Calu3 (cell line): ENCODE measurements around the gene SAMD1. TPM values are rescaled to one million over a fixed set of nuclear protein-coding genes. Genes with fewer than 3 reads are reported as not detected.

ENCODE experiments used
- BruUV-seq: library from RNA; stranded (reverse); fragments of 400-500 nt; replicated peaks from 2 replicates; lab custom pipeline; 2021; lab: Mats Ljungman, UMichigan
- CTCF ChIA-PET: fragments of 300-600 bp; sonication (Branson Sonifier 250); formaldehyde crosslinking; loops from one replicate; lab custom pipeline; 2022; ENCODE audit warnings: antibody characterized with exemption; lab: Charles Lee
- DNase-seq: peaks from one replicate; pipeline ENCODE4 v3.0.0; 2022
- H3K27ac Mint-ChIP-seq: one replicate; pipeline ENCODE4 v1.8.0; 2022; ENCODE audit warnings: mixed read lengths; ENCODE audit not compliant: unreplicated experiment
- H3K27me3 Mint-ChIP-seq: one replicate; pipeline ENCODE4 v1.8.0; 2022; ENCODE audit warnings: mixed read lengths; ENCODE audit not compliant: unreplicated experiment
- H3K36me3 Mint-ChIP-seq: one replicate; pipeline ENCODE4 v1.8.0; 2022; ENCODE audit warnings: mild to moderate bottlenecking, moderate library complexity, mixed read lengths; ENCODE audit not compliant: insufficient read depth, unreplicated experiment
- H3K4me1 Mint-ChIP-seq: one replicate; pipeline ENCODE4 v1.8.0; 2022; ENCODE audit warnings: mild to moderate bottlenecking, low read depth, mixed read lengths; ENCODE audit not compliant: unreplicated experiment
- H3K4me3 Mint-ChIP-seq: one replicate; pipeline ENCODE4 v1.8.0; 2022; ENCODE audit warnings: mild to moderate bottlenecking, low read depth, moderate library complexity, mixed read lengths; ENCODE audit not compliant: unreplicated experiment
- H3K9me3 Mint-ChIP-seq: one replicate; pipeline ENCODE4 v1.8.0; 2022; ENCODE audit warnings: low read depth, mixed read lengths; ENCODE audit not compliant: unreplicated experiment
- intact Hi-C: fragments of 100-400 bp; cut with micrococcal nuclease; formaldehyde crosslinking; loops from one replicate; pipeline ENCODE4 v1.10.0; 2022; ENCODE audit not compliant: unreplicated experiment
- total RNA-seq: library from RNA; stranded (reverse); gene quantifications from 2 replicates; pipeline ENCODE4 v1.2.3, GENCODE V29; 2022
- TF ChIP-seq, protein P1 (sequence below): fragments of 200-600 bp; IDR thresholded peaks from one replicate; pipeline ENCODE4 v1.8.0; 2022; ENCODE audit warnings: antibody characterized with exemption; ENCODE audit not compliant: unreplicated experiment

SAMD1 gene
- total RNA-seq, 1 experiment from 2014 or later = 41.1 TPM

DNA sequence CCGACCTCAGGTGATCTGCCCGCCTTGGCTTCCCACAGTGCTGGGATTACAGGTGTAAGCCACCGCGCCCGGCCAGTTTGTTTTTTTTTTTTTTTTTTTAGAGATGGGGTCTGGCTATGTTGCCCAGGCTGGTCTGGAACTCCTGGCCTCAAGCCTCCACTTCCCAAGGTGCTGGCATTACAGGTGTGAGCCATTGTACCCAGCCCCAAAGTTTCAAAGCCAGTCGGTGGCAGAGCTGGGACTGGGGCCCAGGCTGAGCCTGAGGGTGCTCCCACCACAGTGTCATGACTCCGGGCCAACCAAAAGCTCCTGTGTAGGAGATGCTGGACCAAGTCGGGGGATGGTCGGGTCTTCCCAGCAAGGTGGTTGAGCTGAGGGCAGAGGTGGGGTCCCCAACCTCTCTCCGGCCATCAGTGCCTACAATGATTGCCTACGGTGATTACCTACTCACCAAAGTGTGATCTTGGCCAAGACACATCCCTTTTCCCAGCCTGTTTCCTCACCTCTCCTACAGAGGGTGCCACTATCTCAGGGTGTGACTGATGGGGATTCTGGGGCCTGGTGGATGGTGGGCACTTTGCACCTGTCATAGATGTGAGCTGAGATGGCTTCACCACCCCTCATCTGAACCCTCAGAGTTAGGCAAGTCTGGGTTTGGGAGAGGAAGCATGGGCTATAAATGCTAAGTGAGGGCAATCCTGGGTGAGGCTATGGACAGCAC lies 5.9 kb upstream of the SAMD1 start:
- H3K4me3 Mint-ChIP-seq = no peak overlapping the region
- H3K9me3 Mint-ChIP-seq = no peaks in the 10 kb centered on the region
- CTCF ChIA-PET = interaction anchor here (0.7 to 1.3 kb wide), 2 partner anchors 21 to 245 kb away, joined by 3 to 4 read pairs; partner anchors contain the start of gene PRKACA
- TF ChIP-seq, protein P1, sequence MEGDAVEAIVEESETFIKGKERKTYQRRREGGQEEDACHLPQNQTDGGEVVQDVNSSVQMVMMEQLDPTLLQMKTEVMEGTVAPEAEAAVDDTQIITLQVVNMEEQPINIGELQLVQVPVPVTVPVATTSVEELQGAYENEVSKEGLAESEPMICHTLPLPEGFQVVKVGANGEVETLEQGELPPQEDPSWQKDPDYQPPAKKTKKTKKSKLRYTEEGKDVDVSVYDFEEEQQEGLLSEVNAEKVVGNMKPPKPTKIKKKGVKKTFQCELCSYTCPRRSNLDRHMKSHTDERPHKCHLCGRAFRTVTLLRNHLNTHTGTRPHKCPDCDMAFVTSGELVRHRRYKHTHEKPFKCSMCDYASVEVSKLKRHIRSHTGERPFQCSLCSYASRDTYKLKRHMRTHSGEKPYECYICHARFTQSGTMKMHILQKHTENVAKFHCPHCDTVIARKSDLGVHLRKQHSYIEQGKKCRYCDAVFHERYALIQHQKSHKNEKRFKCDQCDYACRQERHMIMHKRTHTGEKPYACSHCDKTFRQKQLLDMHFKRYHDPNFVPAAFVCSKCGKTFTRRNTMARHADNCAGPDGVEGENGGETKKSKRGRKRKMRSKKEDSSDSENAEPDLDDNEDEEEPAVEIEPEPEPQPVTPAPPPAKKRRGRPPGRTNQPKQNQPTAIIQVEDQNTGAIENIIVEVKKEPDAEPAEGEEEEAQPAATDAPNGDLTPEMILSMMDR = no peak
- BruUV-seq = no TSS peak
- intact Hi-C loops = no loop called here
- H3K4me1 Mint-ChIP-seq = no peaks in the 10 kb centered on the region
- no peak for DNase-seq
- peaks cover 11% of the 10 kb centered on the region for H3K36me3 Mint-ChIP-seq
- no peak overlapping the region for H3K27ac Mint-ChIP-seq
- H3K27me3 Mint-ChIP-seq = no peaks in the 10 kb centered on the region

- no TSS peak for BruUV-seq
- intact Hi-C loops = no loop called here
These were observed 4.3 kb upstream of the SAMD1 start for GRCh38 chr19:14094854-14095253.

GRCh38 chr19:14093117-14093823 lies 2.7 kb upstream of the SAMD1 start:
- CTCF ChIA-PET = no interaction called here
- Mint-ChIP-seq H3K4me1 (peaks cover 8% of the 10 kb centered on the region), H3K4me3 (no peak overlapping the region), H3K9me3 (no peaks in the 10 kb centered on the region), H3K36me3 (peaks cover 30% of the 10 kb centered on the region), H3K27ac (no peak overlapping the region), H3K27me3 (no peaks in the 10 kb centered on the region)
- intact Hi-C loops = no loop called here
- no TSS peak for BruUV-seq
- DNase-seq = no peak
- TF ChIP-seq, protein P1 = no peak

More at GRCh38 chr19:14094854-14095253, 4.3 kb upstream of the SAMD1 start:
- no peaks in the 10 kb centered on the region for H3K27me3 Mint-ChIP-seq
- no peak overlapping the region for H3K4me3 Mint-ChIP-seq
- H3K4me1 Mint-ChIP-seq = no peaks in the 10 kb centered on the region
- TF ChIP-seq, protein P1 = no peak
- no peak for DNase-seq
- no peak overlapping the region for H3K27ac Mint-ChIP-seq
- H3K36me3 Mint-ChIP-seq = peaks cover 23% of the 10 kb centered on the region
- H3K9me3 Mint-ChIP-seq = no peaks in the 10 kb centered on the region
- CTCF ChIA-PET = no interaction called here

DNA sequence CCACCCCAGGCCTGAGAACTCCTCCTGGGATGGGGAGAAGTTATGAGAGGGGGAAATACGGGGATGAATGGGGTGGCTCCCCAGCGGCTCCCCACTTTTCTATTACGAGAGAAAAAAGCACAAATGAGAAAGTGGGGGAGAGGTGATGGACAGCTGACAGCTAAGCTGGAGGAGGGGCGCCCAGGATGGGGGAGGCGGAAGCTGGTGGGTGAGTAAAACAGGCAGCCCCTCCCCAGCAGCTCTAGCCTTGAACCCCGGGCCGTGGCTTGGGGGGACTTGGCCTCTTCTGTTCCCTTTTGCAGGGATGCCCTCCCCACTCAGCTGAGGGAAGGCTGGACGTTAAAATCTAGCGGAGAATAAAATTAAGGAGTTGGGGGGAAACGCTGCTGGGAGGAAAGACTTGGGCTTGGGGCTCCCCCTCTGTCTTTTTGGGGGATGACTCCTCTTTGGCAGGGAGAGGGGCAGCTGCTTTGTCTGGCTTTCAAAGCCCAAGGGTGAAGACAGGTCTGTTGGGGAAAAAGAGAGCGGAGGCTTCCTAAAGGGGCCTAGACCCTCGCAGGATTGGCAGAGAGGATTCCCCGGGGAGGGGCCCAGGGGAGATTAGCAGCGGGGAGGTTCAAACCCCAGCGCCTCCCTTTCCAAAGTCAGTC lies 1.4 kb upstream of the SAMD1 start:
- TSS peak; percentile 64 for BruUV-seq

More for the DNA sequence above, 1.4 kb upstream of the SAMD1 start:
- DNase-seq = no peak
- no peaks in the 10 kb centered on the region for H3K27me3 Mint-ChIP-seq
- CTCF ChIA-PET = interaction anchor here (0.6 kb wide), 1 partner anchor 219 kb away, joined by 3 read pairs; no protein-coding TSS in a partner anchor
- H3K36me3 Mint-ChIP-seq = peaks cover 39% of the 10 kb centered on the region
- no peaks in the 10 kb centered on the region for H3K9me3 Mint-ChIP-seq
- peak overlapping the region; percentile 61 for H3K4me3 Mint-ChIP-seq
- TF ChIP-seq, protein P1 = no peak
- H3K27ac Mint-ChIP-seq = peak overlapping the region; percentile 67
- H3K4me1 Mint-ChIP-seq = peaks cover 8% of the 10 kb centered on the region
- intact Hi-C loops = no loop called here
